BLaER1 treated with 17β-estradiol and CSF1 and Interleukin-3, amounts not matched to agents 10 nM and 100 nM (cell line): ENCODE data around the gene DIP2B.
A peak's percentile ranks its signal among the peaks of the same experiment; 100 is the strongest.
"Not testable (repeated sequence)": the region's sequence is repeated elsewhere in the genome, so short reads cannot be mapped to it uniquely, and the experiment has no call there.

ENCODE experiments used
- H3K27ac ChIP-seq, 11 experiments: shearing (Covaris generic); formaldehyde crosslinking; 2 replicates each; pipeline ENCODE4 v1.8.1; 2022
- H3K27me3 ChIP-seq, 11 experiments: shearing (Covaris generic); formaldehyde crosslinking; 2 replicates each; pipeline ENCODE4 v1.8.1; 2022
- H3K36me3 ChIP-seq, 11 experiments: shearing (Covaris generic); formaldehyde crosslinking; 2 replicates each; pipeline ENCODE4 v1.8.1; 2022
- H3K4me1 ChIP-seq, 10 experiments: shearing (Covaris generic); formaldehyde crosslinking; 2 replicates each; pipeline ENCODE4 v1.8.1; 2022
- H3K4me2 ChIP-seq, 11 experiments: shearing (Covaris generic); formaldehyde crosslinking; 2 replicates each; pipeline ENCODE4 v1.8.1; 2022
- H3K4me3 ChIP-seq, 10 experiments: shearing (Covaris generic); formaldehyde crosslinking; 2 replicates each; pipeline ENCODE4 v1.8.1; 2022
- H3K9ac ChIP-seq, 11 experiments: shearing (Covaris generic); formaldehyde crosslinking; 2 replicates each; pipeline ENCODE4 v1.8.1; 2022
- H3K9me3 ChIP-seq, 11 experiments: shearing (Covaris generic); formaldehyde crosslinking; replicated peaks in 1 of 11; 2 replicates each; pipeline ENCODE4 v1.8.1; 2022
- H4K20me1 ChIP-seq, 11 experiments: shearing (Covaris generic); formaldehyde crosslinking; 2 replicates each; pipeline ENCODE4 v1.8.1; 2022
- Cebpa-rat ChIP-seq, 11 experiments: shearing (Covaris generic); IDR thresholded peaks; 2 replicates each; pipeline ENCODE4 v1.8.1; 2022

The DIP2B gene

DNA sequence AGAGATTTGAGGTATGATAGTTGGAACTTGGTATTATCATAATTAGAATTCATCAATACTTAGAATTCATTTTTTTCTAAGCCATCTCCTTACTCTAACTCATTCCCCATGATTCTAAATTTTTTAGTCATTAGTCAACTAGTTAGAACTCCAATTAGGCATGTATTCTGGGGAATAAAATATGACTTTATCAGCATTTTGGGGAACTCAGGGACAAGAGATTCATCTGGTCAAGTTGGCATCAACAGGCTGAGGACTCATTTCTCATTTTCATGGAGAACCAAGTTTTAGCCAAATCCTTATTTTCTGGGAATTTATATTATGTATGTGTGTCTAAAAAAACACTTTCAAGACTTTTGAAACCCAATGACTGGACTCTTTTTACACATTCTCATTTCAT is 29.2 kb downstream of the DIP2B start:
- Histone ChIP-seq H3K4me2 (peak overlapping the region in 6 of 11 experiments; percentile 60 to 91 (median 80); a peak in 11 of 22 replicates), H3K27me3 (no peaks in the 10 kb centered on the region), H3K36me3 (peaks cover 15 to 86% (median 45%) of the 10 kb centered on the region in 11 experiments; a peak in 20 of 22 replicates), H3K4me3 (no peak overlapping the region), H3K27ac (peak overlapping the region in 8 of 11 experiments; percentile 5 to 91 (median 72); a peak in 12 of 22 replicates), H3K4me1 (peaks cover 30 to 93% (median 76%) of the 10 kb centered on the region in 10 experiments), H3K9me3 (peaks cover 0 to 18% (median 6%) of the 10 kb centered on the region in 11 experiments; a peak in 11 of 22 replicates), H4K20me1 (peaks cover under 1 to 81% (median 67%) of the 10 kb centered on the region in 11 experiments; a peak in 16 of 22 replicates), H3K9ac (peak overlapping the region in 2 of 11 experiments; percentile 77 to 80; a peak in 2 of 22 replicates)
- no peak for TF ChIP-seq Cebpa-rat (IDR thresholded peaks at IDR 0.05)

DNA sequence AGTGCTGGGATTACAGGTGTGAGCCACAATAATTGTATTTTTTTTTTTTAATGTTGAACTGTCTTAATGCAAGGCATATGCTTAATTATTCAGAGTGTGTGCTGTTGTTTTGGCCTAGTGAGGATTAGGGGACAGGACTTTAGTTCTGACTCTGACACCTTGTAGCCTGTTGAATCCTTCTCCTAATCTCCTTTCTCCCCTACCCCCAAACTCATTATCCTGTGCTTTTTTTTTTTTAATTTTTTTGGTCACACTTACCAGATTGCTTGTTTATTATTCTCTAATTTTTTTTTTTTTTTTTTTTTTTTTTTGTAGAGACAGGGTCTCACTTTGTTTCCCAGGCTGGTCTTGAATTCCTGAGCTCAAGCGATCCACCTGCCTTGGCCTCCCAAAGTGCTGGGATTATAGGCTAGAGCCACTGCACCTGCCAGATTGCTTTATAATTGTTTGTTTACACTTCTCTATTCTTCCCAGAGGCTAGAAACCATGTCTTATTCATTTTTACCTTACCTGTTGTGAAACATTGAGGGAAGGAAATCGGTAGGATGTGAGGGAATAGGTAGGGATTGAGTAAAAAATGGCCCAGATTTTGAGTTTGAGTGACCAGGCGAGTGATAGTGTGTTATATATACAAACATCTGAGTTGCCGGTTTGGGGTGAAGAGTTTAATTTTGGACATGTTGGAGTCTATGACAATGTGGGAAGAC is 32.2 kb downstream of the DIP2B start:
- Histone ChIP-seq H3K36me3 (peaks cover 9 to 68% (median 25%) of the 10 kb centered on the region in 11 experiments; a peak in 19 of 22 replicates), H3K9me3 (peaks cover 0 to 2% (median 0%) of the 10 kb centered on the region in 11 experiments; a peak in 4 of 22 replicates), H3K27me3 (no peaks in the 10 kb centered on the region), H3K4me3 (no peak overlapping the region), H3K4me1 (peaks cover 24 to 81% (median 49%) of the 10 kb centered on the region in 10 experiments), H3K4me2 (peak overlapping the region in 5 of 11 experiments; percentile 62 to 92 (median 84); a peak in 11 of 22 replicates), H4K20me1 (peaks cover 4 to 88% (median 59%) of the 10 kb centered on the region in 11 experiments; a peak in 16 of 22 replicates), H3K9ac (peak overlapping the region in 3 of 11 experiments; percentile 43 to 68 (median 57); a peak in 2 of 22 replicates), H3K27ac (peak overlapping the region in 3 of 11 experiments; percentile 68 to 75 (median 74); a peak in 6 of 22 replicates)
- TF ChIP-seq Cebpa-rat (IDR thresholded peaks at IDR 0.05) = no peak

DNA sequence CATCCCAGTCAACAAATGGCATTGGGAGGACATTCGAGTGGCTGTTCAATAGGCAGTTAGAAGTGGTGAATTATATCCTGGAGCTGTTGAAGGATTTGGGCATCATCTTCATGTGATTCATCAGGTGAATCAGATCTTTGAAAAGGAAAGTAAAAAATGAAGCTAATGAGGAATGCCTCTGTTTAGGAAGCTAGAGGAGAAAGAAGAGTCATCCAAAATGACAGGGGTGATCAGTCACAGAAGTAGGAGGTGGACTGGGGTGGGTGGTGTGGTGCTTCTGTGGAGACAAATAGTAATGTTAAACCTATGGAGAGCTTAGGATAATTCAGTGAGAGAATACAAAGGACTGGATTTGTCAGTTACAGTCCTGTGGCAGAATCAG is 32.7 kb downstream of the DIP2B start:
- Histone ChIP-seq H3K27me3 (no peaks in the 10 kb centered on the region), H3K36me3 (peaks cover 9 to 73% (median 28%) of the 10 kb centered on the region in 11 experiments; a peak in 19 of 22 replicates), H3K9ac (peak overlapping the region in 4 of 11 experiments; percentile 43 to 68 (median 57); a peak in 5 of 22 replicates), H3K4me3 (peak overlapping the region in 2 of 10 experiments; percentile 13 to 18; a peak in 2 of 20 replicates), H3K4me2 (peak overlapping the region in 7 of 11 experiments; percentile 10 to 92 (median 84); a peak in 12 of 22 replicates), H4K20me1 (peaks cover 7 to 90% (median 62%) of the 10 kb centered on the region in 11 experiments; a peak in 16 of 22 replicates), H3K27ac (peak overlapping the region in 6 of 11 experiments; percentile 12 to 75 (median 62); a peak in 10 of 22 replicates), H3K9me3 (no peaks in the 10 kb centered on the region; a peak in 1 of 22 replicates), H3K4me1 (peaks cover 18 to 81% (median 43%) of the 10 kb centered on the region in 10 experiments)
- no peak for TF ChIP-seq Cebpa-rat (IDR thresholded peaks at IDR 0.05)

DNA sequence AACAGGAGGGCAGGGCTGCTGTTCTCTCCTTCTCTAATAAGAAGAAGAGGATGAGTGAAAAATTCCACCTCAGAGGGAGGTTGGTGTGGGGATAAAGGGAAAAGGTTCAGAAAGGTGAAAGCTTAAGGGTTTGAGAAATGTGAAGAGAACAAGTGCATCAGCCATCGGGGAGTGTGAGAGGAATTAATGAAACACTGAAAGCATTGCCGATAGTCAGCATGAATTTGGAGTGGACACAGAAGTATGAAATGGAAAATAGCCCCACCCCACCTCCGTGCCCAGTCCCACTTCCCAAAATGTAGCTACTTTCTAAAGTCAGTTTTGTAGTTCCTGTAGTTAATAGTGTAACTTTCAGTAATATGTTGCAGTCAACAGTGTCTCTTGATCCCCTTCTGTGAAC is 33.4 kb downstream of the DIP2B start:
- peak overlapping the region in 4 of 11 experiments; percentile 43 to 68 (median 57); a peak in 6 of 22 replicates for H3K9ac ChIP-seq
- H3K4me2 ChIP-seq = peak overlapping the region in 10 of 11 experiments; percentile 10 to 92 (median 50); a peak in 16 of 22 replicates
- peaks cover 13 to 90% (median 62%) of the 10 kb centered on the region in 11 experiments; a peak in 16 of 22 replicates for H4K20me1 ChIP-seq
- H3K27ac ChIP-seq = peak overlapping the region in 9 of 11 experiments; percentile 12 to 75 (median 33); a peak in 12 of 22 replicates
- no peaks in the 10 kb centered on the region for H3K27me3 ChIP-seq
- H3K4me3 ChIP-seq = peak overlapping the region in 4 of 10 experiments; percentile 4 to 29 (median 16); a peak in 4 of 20 replicates
- no peaks in the 10 kb centered on the region; a peak in 1 of 22 replicates for H3K9me3 ChIP-seq
- TF ChIP-seq Cebpa-rat (IDR thresholded peaks at IDR 0.05) = no peak
- peaks cover 12 to 81% (median 37%) of the 10 kb centered on the region in 10 experiments for H3K4me1 ChIP-seq
- peaks cover 15 to 80% (median 34%) of the 10 kb centered on the region in 11 experiments; a peak in 20 of 22 replicates for H3K36me3 ChIP-seq

DNA sequence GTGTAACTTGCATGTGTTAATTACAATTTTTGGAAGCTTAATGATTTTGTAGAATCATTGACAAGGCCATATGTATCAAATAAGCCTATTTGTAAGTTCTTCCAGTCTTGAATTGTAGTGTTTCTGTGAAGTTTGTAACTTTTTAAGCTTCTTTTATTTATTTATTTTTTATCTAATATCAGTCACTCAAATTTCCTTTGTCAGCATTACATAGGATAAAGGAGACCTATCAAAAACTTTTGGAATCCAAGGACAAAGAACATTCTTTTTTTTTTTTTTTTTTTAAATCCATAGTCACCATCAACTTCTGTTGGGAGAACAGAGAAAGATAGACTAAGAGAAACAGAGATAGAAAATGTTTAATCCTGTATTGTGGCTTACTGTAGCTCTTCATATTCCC is 36.4 kb downstream of the DIP2B start:
- Histone ChIP-seq H4K20me1 (peaks cover 14 to 96% (median 67%) of the 10 kb centered on the region in 11 experiments; a peak in 18 of 22 replicates), H3K27ac (no peak overlapping the region), H3K9ac (no peak overlapping the region), H3K4me1 (peaks cover 8 to 88% (median 28%) of the 10 kb centered on the region in 10 experiments), H3K36me3 (peaks cover 16 to 78% (median 45%) of the 10 kb centered on the region in 11 experiments; a peak in 20 of 22 replicates), H3K9me3 (no peaks in the 10 kb centered on the region), H3K4me2 (no peak overlapping the region), H3K27me3 (no peaks in the 10 kb centered on the region), H3K4me3 (no peak overlapping the region)
- no peak for TF ChIP-seq Cebpa-rat (IDR thresholded peaks at IDR 0.05)

DNA sequence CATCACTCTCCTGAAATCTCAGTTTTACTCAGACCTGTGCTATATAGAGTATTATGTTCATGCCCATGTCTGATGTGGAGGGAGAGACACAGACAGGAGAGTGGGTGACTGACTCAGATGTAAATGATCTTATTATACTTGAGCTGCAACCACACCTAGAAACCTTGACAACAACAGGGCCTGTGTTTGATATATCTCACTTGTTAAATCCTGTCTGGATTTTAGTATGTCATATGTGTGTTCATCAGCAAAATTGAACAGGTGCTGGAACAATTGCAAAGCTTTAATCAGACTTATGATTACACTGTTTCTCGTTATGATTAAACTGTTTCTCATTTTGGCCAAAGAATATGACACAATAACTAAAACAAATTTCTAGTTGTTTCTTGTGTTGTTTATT is 37.7 kb downstream of the DIP2B start:
- Histone ChIP-seq H3K4me2 (peak overlapping the region in 1 of 11 experiments; percentile 33; a peak in 1 of 22 replicates), H3K4me3 (no peak overlapping the region), H4K20me1 (peaks cover 8 to 96% (median 72%) of the 10 kb centered on the region in 11 experiments; a peak in 19 of 22 replicates), H3K27ac (peak overlapping the region in 2 of 11 experiments; percentile 16 to 43; a peak in 3 of 22 replicates), H3K9me3 (no peaks in the 10 kb centered on the region), H3K36me3 (peaks cover 8 to 68% (median 34%) of the 10 kb centered on the region in 11 experiments; a peak in 18 of 22 replicates), H3K27me3 (no peaks in the 10 kb centered on the region), H3K4me1 (peaks cover 8 to 87% (median 23%) of the 10 kb centered on the region in 10 experiments), H3K9ac (peak overlapping the region in 1 of 11 experiments; percentile 25; a peak in 1 of 22 replicates)
- no peak for TF ChIP-seq Cebpa-rat (IDR thresholded peaks at IDR 0.05)

DNA sequence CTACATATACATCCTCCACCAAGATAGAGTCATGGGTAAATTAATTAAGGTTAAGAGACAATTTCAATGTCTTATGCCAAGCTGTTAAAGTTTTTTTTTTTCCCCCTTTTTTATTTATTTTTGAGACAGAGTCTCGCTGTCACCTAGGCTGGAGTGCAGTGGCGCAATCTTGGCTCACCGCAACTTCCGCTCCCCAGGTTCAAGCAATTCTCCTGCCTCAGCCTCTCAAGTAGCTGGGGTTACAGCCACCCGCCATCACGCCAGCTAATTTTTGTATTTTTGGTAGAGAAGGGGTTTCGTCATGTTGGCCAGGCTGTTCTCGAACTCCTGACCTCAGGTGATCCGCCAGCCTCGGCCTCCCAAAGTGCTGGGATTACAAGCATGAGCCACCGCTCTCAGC is 38.4 kb downstream of the DIP2B start:
- Histone ChIP-seq H3K4me1 (peaks cover 1 to 85% (median 15%) of the 10 kb centered on the region in 10 experiments), H3K4me2 (peak overlapping the region in 2 of 11 experiments; percentile 1 to 33; a peak in 2 of 22 replicates), H4K20me1 (peaks cover under 1 to 96% (median 68%) of the 10 kb centered on the region in 11 experiments; a peak in 19 of 22 replicates), H3K27ac (peak overlapping the region in 1 of 11 experiments; percentile 43; a peak in 1 of 22 replicates), H3K36me3 (peaks cover 8 to 66% (median 34%) of the 10 kb centered on the region in 11 experiments; a peak in 17 of 22 replicates)
- H3K9me3 ChIP-seq, H3K27me3 ChIP-seq, H3K4me3 ChIP-seq, H3K9ac ChIP-seq: not testable (repeated sequence)

DNA sequence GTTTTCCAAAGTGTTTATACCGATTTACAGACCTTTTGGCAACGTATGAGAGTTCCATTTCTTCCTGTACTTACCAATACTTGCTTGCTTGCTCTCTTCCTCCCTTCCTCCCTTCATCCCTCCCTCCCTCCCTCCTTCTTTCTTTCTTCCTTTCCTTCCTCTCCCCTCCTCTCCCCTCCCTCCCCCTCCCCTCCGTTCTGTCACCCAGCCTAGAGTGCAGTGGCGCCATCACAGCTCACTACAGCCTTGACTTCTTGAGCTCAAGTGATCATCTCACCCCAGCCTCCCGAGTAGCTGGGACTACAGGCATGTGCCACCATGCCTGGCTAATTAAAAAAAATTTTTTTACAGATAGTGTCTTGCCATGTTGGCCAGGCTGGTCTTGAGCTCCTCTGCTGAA is 40.4 kb downstream of the DIP2B start:
- no peaks in the 10 kb centered on the region for H3K9me3 ChIP-seq
- peak overlapping the region in 4 of 11 experiments; percentile 44 to 67 (median 55); a peak in 8 of 22 replicates for H3K4me2 ChIP-seq

More for the DNA sequence above, 40.4 kb downstream of the DIP2B start:
- Histone ChIP-seq H3K27me3 (no peaks in the 10 kb centered on the region), H3K4me3 (no peak overlapping the region), H3K9ac (no peak overlapping the region; a peak in 1 of 22 replicates), H3K27ac (peak overlapping the region in 3 of 11 experiments; percentile 7 to 24 (median 17); a peak in 2 of 22 replicates), H3K36me3 (peaks cover 8 to 57% (median 30%) of the 10 kb centered on the region in 11 experiments; a peak in 17 of 22 replicates), H4K20me1 (peaks cover 0 to 95% (median 56%) of the 10 kb centered on the region in 11 experiments; a peak in 18 of 22 replicates), H3K4me1 (peaks cover 0 to 84% (median 14%) of the 10 kb centered on the region in 10 experiments; a peak in 11 of 20 replicates)
- TF ChIP-seq Cebpa-rat (IDR thresholded peaks at IDR 0.05) = no peak
